Measurements from ENCODE around the gene URM1. TPM values are rescaled to one million over a fixed set of nuclear protein-coding genes. Genes with fewer than 3 reads are reported as not detected.

Gene URM1
- total RNA-seq, 4 donors from 2014 or later, result 24.7 to 37.5 (median 27.9) TPM

GRCh38 chr9:128414461-128414860 lies 43.3 kb downstream of the URM1 start:
- H3K36me3 ChIP-seq, result no peaks in the 10 kb centered on the region
- 61 to 65% methylated on average over 3 of the region's 3 CpGs for WGBS, 2 donors (ENCODE audit: low coverage in 1 of 2)
- H3K4me1 ChIP-seq, result peaks cover 6 to 7% (median 6%) of the 10 kb centered on the region in 4 donors
- no peak overlapping the region for H3K4me3 ChIP-seq
- TF ChIP-seq POLR2AphosphoS5 (IDR thresholded peaks at IDR 0.05), result no peak
- TF ChIP-seq, protein P1, sequence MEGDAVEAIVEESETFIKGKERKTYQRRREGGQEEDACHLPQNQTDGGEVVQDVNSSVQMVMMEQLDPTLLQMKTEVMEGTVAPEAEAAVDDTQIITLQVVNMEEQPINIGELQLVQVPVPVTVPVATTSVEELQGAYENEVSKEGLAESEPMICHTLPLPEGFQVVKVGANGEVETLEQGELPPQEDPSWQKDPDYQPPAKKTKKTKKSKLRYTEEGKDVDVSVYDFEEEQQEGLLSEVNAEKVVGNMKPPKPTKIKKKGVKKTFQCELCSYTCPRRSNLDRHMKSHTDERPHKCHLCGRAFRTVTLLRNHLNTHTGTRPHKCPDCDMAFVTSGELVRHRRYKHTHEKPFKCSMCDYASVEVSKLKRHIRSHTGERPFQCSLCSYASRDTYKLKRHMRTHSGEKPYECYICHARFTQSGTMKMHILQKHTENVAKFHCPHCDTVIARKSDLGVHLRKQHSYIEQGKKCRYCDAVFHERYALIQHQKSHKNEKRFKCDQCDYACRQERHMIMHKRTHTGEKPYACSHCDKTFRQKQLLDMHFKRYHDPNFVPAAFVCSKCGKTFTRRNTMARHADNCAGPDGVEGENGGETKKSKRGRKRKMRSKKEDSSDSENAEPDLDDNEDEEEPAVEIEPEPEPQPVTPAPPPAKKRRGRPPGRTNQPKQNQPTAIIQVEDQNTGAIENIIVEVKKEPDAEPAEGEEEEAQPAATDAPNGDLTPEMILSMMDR (IDR thresholded peaks at IDR 0.05), result peak in 1 of 5 experiments; percentile 18
- peaks cover 83% of the 10 kb centered on the region for H3K27me3 ChIP-seq
- H3K27ac ChIP-seq, result no peak overlapping the region
- in situ Hi-C loops (cut with MboI; ENCODE audit: low pct_ligation_motif_present in 1 of 4, low pct_unique_long_range_greater_than_20kb in 1 of 4, low sequenced_read_pairs in 3 of 4) (no loop called here), intact Hi-C loops (cut with DNase I; ENCODE audit: low total_unique reads) (no loop called here)
- H3K9me3 ChIP-seq, result no peaks in the 10 kb centered on the region
- no peak for DNase-seq

- Histone ChIP-seq H3K4me3 (no peak overlapping the region), H3K36me3 (no peaks in the 10 kb centered on the region), H3K4me1 (peaks cover 8 to 15% (median 13%) of the 10 kb centered on the region in 4 donors), H3K27me3 (peaks cover 89% of the 10 kb centered on the region), H3K27ac (no peak overlapping the region), H3K9me3 (no peaks in the 10 kb centered on the region)
- TF ChIP-seq POLR2A (IDR thresholded peaks at IDR 0.05) (no peak), POLR2AphosphoS5 (IDR thresholded peaks at IDR 0.05) (no peak), EP300 (IDR thresholded peaks at IDR 0.05; ENCODE audit: low read depth) (no peak)
- TF ChIP-seq, protein P1 (IDR thresholded peaks at IDR 0.05), result no peak
- 56 to 69% methylated on average over 2 of the region's 2 CpGs for WGBS, 2 donors (ENCODE audit: low coverage in 1 of 2)
- no peak for DNase-seq
- intact Hi-C loops (cut with DNase I; ENCODE audit: low total_unique reads) (no loop called here), in situ Hi-C loops (cut with MboI; ENCODE audit: low pct_ligation_motif_present in 1 of 4, low pct_unique_long_range_greater_than_20kb in 1 of 4, low sequenced_read_pairs in 3 of 4) (no loop called here)
Observed at GRCh38 chr9:128415281-128415680, 44.1 kb downstream of the URM1 start.

- Histone ChIP-seq H3K27ac (no peak overlapping the region), H3K36me3 (no peaks in the 10 kb centered on the region), H3K4me1 (peaks cover 8 to 20% (median 13%) of the 10 kb centered on the region in 4 donors), H3K27me3 (peaks cover 87% of the 10 kb centered on the region), H3K4me3 (no peak overlapping the region), H3K9me3 (no peaks in the 10 kb centered on the region)
- intact Hi-C loops (cut with DNase I; ENCODE audit: low total_unique reads), result no loop called here
- 38 to 62% methylated on average over 4 to 6 of the region's 6 CpGs for whole genome bisulfite sequencing, 2 donors (ENCODE audit: low coverage in 1 of 2)
- in situ Hi-C loops (cut with MboI; ENCODE audit: low pct_ligation_motif_present in 1 of 4, low pct_unique_long_range_greater_than_20kb in 1 of 4, low sequenced_read_pairs in 3 of 4), result no loop called here
- TF ChIP-seq, protein P1 (IDR thresholded peaks at IDR 0.05), result no peak
- TF ChIP-seq POLR2A (IDR thresholded peaks at IDR 0.05), result no peak
- no peak for TF ChIP-seq EP300 (IDR thresholded peaks at IDR 0.05; ENCODE audit: low read depth)
- TF ChIP-seq POLR2AphosphoS5 (IDR thresholded peaks at IDR 0.05), result no peak
- DNase-seq, result no peak
Observed at GRCh38 chr9:128416014-128416413, 44.8 kb downstream of the URM1 start.

GRCh38 chr9:128416432-128417019 lies 45.4 kb downstream of the URM1 start:
- 30 to 60% methylated on average over 4 to 6 of the region's 6 CpGs for WGBS, 2 donors (ENCODE audit: low coverage in 1 of 2)
- no peaks in the 10 kb centered on the region for H3K9me3 ChIP-seq
- in situ Hi-C loops (cut with MboI; ENCODE audit: low pct_ligation_motif_present in 1 of 4, low pct_unique_long_range_greater_than_20kb in 1 of 4, low sequenced_read_pairs in 3 of 4), result no loop called here

More at GRCh38 chr9:128416432-128417019, 45.4 kb downstream of the URM1 start:
- no peak overlapping the region for H3K27ac ChIP-seq
- no peak for DNase-seq
- H3K4me1 ChIP-seq, result peaks cover 8 to 24% (median 15%) of the 10 kb centered on the region in 4 donors
- H3K36me3 ChIP-seq, result no peaks in the 10 kb centered on the region
- TF ChIP-seq POLR2AphosphoS5 (IDR thresholded peaks at IDR 0.05), result no peak
- TF ChIP-seq EP300 (IDR thresholded peaks at IDR 0.05; ENCODE audit: low read depth), result no peak
- TF ChIP-seq, protein P1 (IDR thresholded peaks at IDR 0.05), result no peak
- TF ChIP-seq POLR2A (IDR thresholded peaks at IDR 0.05), result no peak
- peaks cover 93% of the 10 kb centered on the region for H3K27me3 ChIP-seq
- intact Hi-C loops (cut with DNase I; ENCODE audit: low total_unique reads), result no loop called here
- no peak overlapping the region for H3K4me3 ChIP-seq

Measured in transverse colon (tissue), 4 donors.